GM23338 (cell line): ENCODE measurements around the gene EXOC3. TPM values are rescaled to one million over a fixed set of nuclear protein-coding genes. Genes with fewer than 3 reads are reported as not detected.
A peak's percentile ranks its signal among the peaks of the same experiment; 100 is the strongest.

Experiments
- ATAC-seq: fragments of 200-7000 bp; cut with Tn5 transposase; 3 replicates; pipeline ENCODE4 v1.9.1; 2020
- DNase-seq: peaks from one replicate; pipeline ENCODE4 v3.0.0-alpha.2; 2015; ENCODE audit warnings: low spot score
- H2AFZ ChIP-seq: fragments of 200-600 bp; sonication (generic); 2 replicates; pipeline ENCODE4 v1.8.0; 2016; ENCODE audit warnings: antibody characterized with exemption, mild to moderate bottlenecking, moderate library complexity
- H3F3A ChIP-seq: fragments of 200-600 bp; sonication (generic); replicated peaks from 2 replicates; pipeline ENCODE4 v1.8.0; 2017; ENCODE audit warnings: antibody characterized with exemption, mixed run types, low read depth
- H3K27ac ChIP-seq: fragments of 200-600 bp; sonication (generic); 2 replicates; pipeline ENCODE4 v1.6.1; 2016; ENCODE audit warnings: low read depth
- H3K27me3 ChIP-seq: fragments of 200-600 bp; sonication (generic); 2 replicates; pipeline ENCODE4 v1.8.0; 2016; ENCODE audit warnings: mild to moderate bottlenecking, mixed run types, moderate library complexity; ENCODE audit not compliant: insufficient read depth
- H3K36me3 ChIP-seq: fragments of 200-600 bp; sonication (generic); 2 replicates; pipeline ENCODE4 v1.8.0; 2016; ENCODE audit warnings: mild to moderate bottlenecking; ENCODE audit not compliant: insufficient read depth
- H3K4me1 ChIP-seq: fragments of 200-600 bp; sonication (generic); 2 replicates; pipeline ENCODE4 v1.8.0; 2016; ENCODE audit warnings: mild to moderate bottlenecking, moderate library complexity; ENCODE audit not compliant: insufficient read depth
- H3K4me2 ChIP-seq: fragments of 200-600 bp; sonication (generic); 2 replicates; pipeline ENCODE4 v1.7.1; 2017; ENCODE audit warnings: mixed run types
- H3K4me3 ChIP-seq: fragments of 200-600 bp; sonication (generic); 2 replicates; pipeline ENCODE4 v1.6.1; 2016; ENCODE audit warnings: mixed run types
- H3K79me2 ChIP-seq: fragments of 200-600 bp; sonication (generic); replicated peaks from 2 replicates; pipeline ENCODE4 v1.8.0; 2017; ENCODE audit warnings: mild to moderate bottlenecking; ENCODE audit not compliant: insufficient read depth
- H3K9me2 ChIP-seq: fragments of 200-600 bp; sonication (generic); 2 replicates; pipeline ENCODE4 v1.8.0; 2017; ENCODE audit not compliant: insufficient read depth
- H4K20me1 ChIP-seq: fragments of 200-600 bp; sonication (generic); replicated peaks from 2 replicates; pipeline ENCODE4 v1.8.0; 2017; ENCODE audit warnings: mild to moderate bottlenecking; ENCODE audit not compliant: insufficient read depth
- H3K27ac Mint-ChIP-seq: 2 replicates; pipeline ENCODE4 v1.8.0; 2020; ENCODE audit warnings: inconsistent platforms, mild to moderate bottlenecking, moderate library complexity, mixed read lengths
- H3K27me3 Mint-ChIP-seq: 3 replicates; pipeline ENCODE4 v1.8.0; 2022; ENCODE audit warnings: low read depth, mild to moderate bottlenecking, moderate library complexity, mixed read lengths, inconsistent platforms; ENCODE audit not compliant: insufficient read depth, poor library complexity
- H3K36me3 Mint-ChIP-seq: 3 replicates; pipeline ENCODE4 v1.8.0; 2021; ENCODE audit warnings: low read depth, mild to moderate bottlenecking, inconsistent platforms, moderate library complexity, mixed read lengths
- H3K4me1 Mint-ChIP-seq: 3 replicates; pipeline ENCODE4 v1.8.0; 2020; ENCODE audit warnings: mild to moderate bottlenecking, inconsistent platforms, mixed read lengths
- H3K4me3 Mint-ChIP-seq: 3 replicates; pipeline ENCODE4 v1.8.0; 2021; ENCODE audit warnings: moderate library complexity, mild to moderate bottlenecking, inconsistent platforms, mixed read lengths
- H3K9me3 Mint-ChIP-seq: 3 replicates; pipeline ENCODE4 v1.8.0; 2020; ENCODE audit warnings: moderate library complexity, mild to moderate bottlenecking, inconsistent platforms, mixed read lengths
- EZH2 ChIP-seq: fragments of 200-600 bp; sonication (generic); IDR thresholded peaks from one replicate; pipeline ENCODE4 v1.8.0; 2017; ENCODE audit warnings: antibody characterized with exemption, mild to moderate bottlenecking, low read depth; ENCODE audit not compliant: unreplicated experiment
- STAT1 ChIP-seq: IDR thresholded peaks from one replicate; pipeline ENCODE4 v1.6.1; 2016; ENCODE audit warnings: antibody characterized with exemption; ENCODE audit not compliant: unreplicated experiment
- polyA plus RNA-seq: library from polyadenylated mRNA; unstranded; fragments of >200 nt; fragmentation: Nextera tagmentation; extraction: Ambion mirVana; gene quantifications from 2 replicates; pipeline ENCODE4 v1.2.1, GENCODE V29; 2016
- total RNA-seq: library from RNA; depleted of rRNA; stranded (reverse); fragments of >200 nt; shearing (Covaris generic); gene quantifications from 2 replicates; pipeline ENCODE4 v1.2.3, GENCODE V29; 2014
- TF ChIP-seq, protein P1 (sequence below): IDR thresholded peaks from one replicate; pipeline ENCODE4 v1.6.1; 2018; ENCODE audit warnings: antibody characterized with exemption; ENCODE audit not compliant: unreplicated experiment
- TF ChIP-seq, protein P2 (sequence below), 2 experiments: fragments of 200-600 bp in 1 of 2; sonication (generic) in 1 of 2; conservative IDR thresholded peaks; 2 replicates each; pipeline versions ENCODE4 v1.5.1 to v1.6.1; 2016 to 2017; ENCODE audit warnings: antibody characterized with exemption in 2 of 2, low read depth in 2 of 2, mild to moderate bottlenecking in 2 of 2, moderate library complexity in 1 of 2
- TF ChIP-seq, protein P3 (sequence below): IDR thresholded peaks from 2 replicates; pipeline ENCODE4 v1.6.1; 2016; ENCODE audit warnings: antibody characterized with exemption

Gene EXOC3
- total and polyA plus RNA-seq, 2 experiments from 2014 or later, result 13.4 to 31.6 TPM

DNA sequence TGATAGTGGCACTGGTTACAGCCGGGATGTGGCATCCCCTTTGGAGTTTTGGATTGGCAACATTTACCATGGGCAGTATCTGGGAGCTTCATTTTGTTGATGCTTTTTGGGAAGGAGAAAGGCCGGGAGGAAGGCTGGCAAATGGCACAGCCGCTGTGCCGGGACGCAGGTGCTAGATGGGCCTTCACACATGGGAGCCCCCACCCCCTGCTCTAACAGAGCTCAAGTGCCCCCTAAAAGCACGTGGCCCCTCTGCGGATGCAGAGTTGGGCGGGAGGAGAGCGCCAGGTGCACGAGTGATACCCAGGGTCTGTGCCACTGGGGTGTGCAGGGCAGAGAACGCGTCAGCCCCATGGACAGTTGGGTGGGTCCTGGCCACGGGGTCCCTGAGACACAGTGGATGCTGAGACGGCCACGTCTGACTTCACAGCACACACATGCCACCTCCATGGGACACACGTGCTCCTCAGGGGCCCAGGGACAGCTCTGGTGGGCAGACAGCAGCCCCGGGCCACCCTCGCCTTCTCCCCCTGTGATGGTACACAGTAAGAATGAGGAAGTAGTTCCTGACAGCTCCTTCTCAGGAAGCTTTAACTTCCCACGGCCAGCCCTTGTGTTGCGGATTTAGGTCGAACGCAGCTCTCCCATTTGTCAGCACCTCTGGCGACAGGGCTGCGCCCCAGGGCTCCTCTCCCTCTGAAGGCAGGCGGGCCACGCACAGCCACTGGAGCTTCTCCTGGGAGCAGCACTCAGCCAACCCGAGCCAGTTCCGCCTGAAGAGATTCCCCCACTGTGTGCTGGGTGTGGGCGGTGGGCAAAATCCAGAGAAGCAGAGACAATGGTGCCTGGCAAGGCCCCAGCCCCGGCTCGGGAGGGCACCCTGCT, 70.5 kb downstream of the EXOC3 start:
- peaks cover 8% of the 10 kb centered on the region; the same call in 1 of the 2 replicates for H3K9me2 ChIP-seq
- peak; percentile 63 for ATAC-seq
- no peaks in the 10 kb centered on the region for H4K20me1 ChIP-seq
- no peaks in the 10 kb centered on the region for H3F3A ChIP-seq
- no peak overlapping the region for H3K4me2 ChIP-seq
- H3K4me1 Mint-ChIP-seq, result no peaks in the 10 kb centered on the region; the same call in 2 of the 3 replicates
- no peaks in the 10 kb centered on the region for H3K79me2 ChIP-seq
- no peak for DNase-seq
- peaks cover under 1% of the 10 kb centered on the region; the same call in 1 of the 3 replicates for H3K9me3 Mint-ChIP-seq
- H3K4me1 ChIP-seq, result no peaks in the 10 kb centered on the region
- no peaks in the 10 kb centered on the region for H3K36me3 ChIP-seq
- no peak for TF ChIP-seq STAT1
- TF ChIP-seq, protein P1, sequence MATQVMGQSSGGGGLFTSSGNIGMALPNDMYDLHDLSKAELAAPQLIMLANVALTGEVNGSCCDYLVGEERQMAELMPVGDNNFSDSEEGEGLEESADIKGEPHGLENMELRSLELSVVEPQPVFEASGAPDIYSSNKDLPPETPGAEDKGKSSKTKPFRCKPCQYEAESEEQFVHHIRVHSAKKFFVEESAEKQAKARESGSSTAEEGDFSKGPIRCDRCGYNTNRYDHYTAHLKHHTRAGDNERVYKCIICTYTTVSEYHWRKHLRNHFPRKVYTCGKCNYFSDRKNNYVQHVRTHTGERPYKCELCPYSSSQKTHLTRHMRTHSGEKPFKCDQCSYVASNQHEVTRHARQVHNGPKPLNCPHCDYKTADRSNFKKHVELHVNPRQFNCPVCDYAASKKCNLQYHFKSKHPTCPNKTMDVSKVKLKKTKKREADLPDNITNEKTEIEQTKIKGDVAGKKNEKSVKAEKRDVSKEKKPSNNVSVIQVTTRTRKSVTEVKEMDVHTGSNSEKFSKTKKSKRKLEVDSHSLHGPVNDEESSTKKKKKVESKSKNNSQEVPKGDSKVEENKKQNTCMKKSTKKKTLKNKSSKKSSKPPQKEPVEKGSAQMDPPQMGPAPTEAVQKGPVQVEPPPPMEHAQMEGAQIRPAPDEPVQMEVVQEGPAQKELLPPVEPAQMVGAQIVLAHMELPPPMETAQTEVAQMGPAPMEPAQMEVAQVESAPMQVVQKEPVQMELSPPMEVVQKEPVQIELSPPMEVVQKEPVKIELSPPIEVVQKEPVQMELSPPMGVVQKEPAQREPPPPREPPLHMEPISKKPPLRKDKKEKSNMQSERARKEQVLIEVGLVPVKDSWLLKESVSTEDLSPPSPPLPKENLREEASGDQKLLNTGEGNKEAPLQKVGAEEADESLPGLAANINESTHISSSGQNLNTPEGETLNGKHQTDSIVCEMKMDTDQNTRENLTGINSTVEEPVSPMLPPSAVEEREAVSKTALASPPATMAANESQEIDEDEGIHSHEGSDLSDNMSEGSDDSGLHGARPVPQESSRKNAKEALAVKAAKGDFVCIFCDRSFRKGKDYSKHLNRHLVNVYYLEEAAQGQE, result no peak
- no peaks in the 10 kb centered on the region; the same call in 2 of the 3 replicates for H3K36me3 Mint-ChIP-seq
- no peaks in the 10 kb centered on the region for H3K27me3 ChIP-seq
- H3K27me3 Mint-ChIP-seq, result peaks cover 24% of the 10 kb centered on the region
- H3K4me3 Mint-ChIP-seq, result no peak overlapping the region
- no peak overlapping the region for H3K27ac ChIP-seq
- H3K4me3 ChIP-seq, result no peak overlapping the region
- 0 out of 2 replicates have a peak overlapping the region, but pooled peaks have one; percentile 18 for H2AFZ ChIP-seq
- H3K27ac Mint-ChIP-seq, result no peak overlapping the region

DNA sequence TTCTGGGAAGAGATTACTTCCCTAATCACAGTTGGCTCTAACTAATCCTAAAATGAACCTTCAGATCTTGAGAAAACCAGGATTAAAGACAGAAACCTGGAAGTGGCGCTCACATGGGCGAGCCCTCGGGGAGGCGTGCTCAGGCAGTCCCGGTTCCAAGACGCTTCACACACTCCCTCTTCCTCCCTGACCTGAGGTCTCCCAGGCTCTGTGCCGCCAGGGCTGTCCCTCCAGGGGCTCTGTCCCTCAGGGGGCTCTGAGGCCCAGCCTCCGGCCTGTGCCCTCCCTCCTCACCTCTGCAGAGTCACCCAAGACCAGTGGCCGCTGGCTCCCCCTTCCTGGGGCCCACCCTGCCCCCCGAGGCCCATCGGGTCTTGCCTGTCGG, 71.1 kb downstream of the EXOC3 start:
- Histone ChIP-seq H3K9me2 (peaks cover 8% of the 10 kb centered on the region; the same call in 1 of the 2 replicates), H3K79me2 (no peaks in the 10 kb centered on the region), H3K27me3 (no peaks in the 10 kb centered on the region), H3K27ac (no peak overlapping the region), H3F3A (no peaks in the 10 kb centered on the region), H3K4me1 (no peaks in the 10 kb centered on the region), H3K4me2 (no peak overlapping the region), H3K4me3 (no peak overlapping the region), H3K36me3 (no peaks in the 10 kb centered on the region), H2AFZ (0 out of 2 replicates have a peak overlapping the region, but pooled peaks have one; percentile 18), H4K20me1 (no peaks in the 10 kb centered on the region)
- H3K27me3 Mint-ChIP-seq, result peaks cover 24% of the 10 kb centered on the region
- no peaks in the 10 kb centered on the region; the same call in 2 of the 3 replicates for H3K36me3 Mint-ChIP-seq
- H3K4me1 Mint-ChIP-seq, result no peaks in the 10 kb centered on the region; the same call in 2 of the 3 replicates
- ATAC-seq (peak; percentile 20), DNase-seq (no peak)
- H3K27ac Mint-ChIP-seq, result no peak overlapping the region
- no peak overlapping the region for H3K4me3 Mint-ChIP-seq
- no peaks in the 10 kb centered on the region; the same call in 2 of the 3 replicates for H3K9me3 Mint-ChIP-seq
- TF ChIP-seq, protein P1, result no peak
- no peak for TF ChIP-seq EZH2
- TF ChIP-seq, protein P2, sequence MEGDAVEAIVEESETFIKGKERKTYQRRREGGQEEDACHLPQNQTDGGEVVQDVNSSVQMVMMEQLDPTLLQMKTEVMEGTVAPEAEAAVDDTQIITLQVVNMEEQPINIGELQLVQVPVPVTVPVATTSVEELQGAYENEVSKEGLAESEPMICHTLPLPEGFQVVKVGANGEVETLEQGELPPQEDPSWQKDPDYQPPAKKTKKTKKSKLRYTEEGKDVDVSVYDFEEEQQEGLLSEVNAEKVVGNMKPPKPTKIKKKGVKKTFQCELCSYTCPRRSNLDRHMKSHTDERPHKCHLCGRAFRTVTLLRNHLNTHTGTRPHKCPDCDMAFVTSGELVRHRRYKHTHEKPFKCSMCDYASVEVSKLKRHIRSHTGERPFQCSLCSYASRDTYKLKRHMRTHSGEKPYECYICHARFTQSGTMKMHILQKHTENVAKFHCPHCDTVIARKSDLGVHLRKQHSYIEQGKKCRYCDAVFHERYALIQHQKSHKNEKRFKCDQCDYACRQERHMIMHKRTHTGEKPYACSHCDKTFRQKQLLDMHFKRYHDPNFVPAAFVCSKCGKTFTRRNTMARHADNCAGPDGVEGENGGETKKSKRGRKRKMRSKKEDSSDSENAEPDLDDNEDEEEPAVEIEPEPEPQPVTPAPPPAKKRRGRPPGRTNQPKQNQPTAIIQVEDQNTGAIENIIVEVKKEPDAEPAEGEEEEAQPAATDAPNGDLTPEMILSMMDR (conservative IDR thresholded peaks at IDR 0.05; ENCODE audit: low read depth in 2 of 2), result no peak
- TF ChIP-seq, protein P3, sequence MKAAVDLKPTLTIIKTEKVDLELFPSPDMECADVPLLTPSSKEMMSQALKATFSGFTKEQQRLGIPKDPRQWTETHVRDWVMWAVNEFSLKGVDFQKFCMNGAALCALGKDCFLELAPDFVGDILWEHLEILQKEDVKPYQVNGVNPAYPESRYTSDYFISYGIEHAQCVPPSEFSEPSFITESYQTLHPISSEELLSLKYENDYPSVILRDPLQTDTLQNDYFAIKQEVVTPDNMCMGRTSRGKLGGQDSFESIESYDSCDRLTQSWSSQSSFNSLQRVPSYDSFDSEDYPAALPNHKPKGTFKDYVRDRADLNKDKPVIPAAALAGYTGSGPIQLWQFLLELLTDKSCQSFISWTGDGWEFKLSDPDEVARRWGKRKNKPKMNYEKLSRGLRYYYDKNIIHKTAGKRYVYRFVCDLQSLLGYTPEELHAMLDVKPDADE, result no peak
